ENCODE results near the gene CAMK2B. TPM values are rescaled to one million over a fixed set of nuclear protein-coding genes. Genes with fewer than 3 reads are reported as not detected.
A peak's percentile ranks its signal among the peaks of the same experiment; 100 is the strongest.

Gene CAMK2B
- polyA plus RNA-seq, 3 donors = 0.13 TPM; not detected in 2

GRCh38 chr7:44213877-44214388, 111.5 kb downstream of the CAMK2B start:
- Histone ChIP-seq H3K36me3 (replicated peaks in 1 of 2; ENCODE audit: control insufficient read depth in 1 of 2, insufficient read depth in 2 of 2, low read length in 2 of 2) (peaks cover 48 to 58% of the 10 kb centered on the region in 2 donors), H3K27me3 (ENCODE audit: control insufficient read depth in 2 of 2, insufficient read depth in 2 of 2, low read length in 2 of 2) (no peaks in the 10 kb centered on the region), H3K9me3 (replicated peaks in 1 of 2; ENCODE audit: control insufficient read depth in 1 of 2, insufficient read depth in 1 of 2, low read length in 2 of 2) (no peaks in the 10 kb centered on the region), H2AFZ (ENCODE audit: insufficient read depth, low read depth, low read length, poor library complexity, severe bottlenecking) (no peak overlapping the region), H3K79me2 (ENCODE audit: insufficient read depth, low read length) (no peaks in the 10 kb centered on the region), H3K4me1 (ENCODE audit: control insufficient read depth in 1 of 2, insufficient read depth in 2 of 2, low read length in 2 of 2) (no peaks in the 10 kb centered on the region), H3K4me3 (replicated peaks in 1 of 3; ENCODE audit: low read depth in 2 of 3, low read length in 3 of 3) (no peak overlapping the region), H3K4me2 (replicated peaks; ENCODE audit: extremely low read depth, low read length, poor library complexity, severe bottlenecking) (no peak overlapping the region), H3K27ac (ENCODE audit: low read depth in 1 of 2, low read length in 2 of 2) (peak overlapping the region in 1 of 2 donors; percentile 41), H4K20me1 (ENCODE audit: insufficient read depth, low read length) (no peaks in the 10 kb centered on the region), H3K9ac (ENCODE audit: insufficient read depth, low read length, poor library complexity, severe bottlenecking) (no peak overlapping the region)
- intact Hi-C loops (cut with micrococcal nuclease) = no loop called here
- Mint-ChIP-seq H3K4me1 (peaks cover 5% of the 10 kb centered on the region), H3K27ac (peak overlapping the region in 4 of 7 donors; percentile 3 to 69 (median 47)), H3K36me3 (peaks cover 47 to 57% of the 10 kb centered on the region in 2 donors), H3K4me3 (no peak overlapping the region), H3K9me3 (no peaks in the 10 kb centered on the region), H3K27me3 (ENCODE audit: low read depth in 3 of 3) (peaks cover 0 to 4% (median 2%) of the 10 kb centered on the region in 3 donors)
- TF ChIP-seq CTCF (IDR thresholded peaks at IDR 0.05) = no peak
- DNase-seq = no peak
- 80% methylated on average over 1 of the region's 9 CpGs for WGBS (ENCODE audit: insufficient coverage)

- H4K20me1 ChIP-seq (ENCODE audit: insufficient read depth, low read length) = no peaks in the 10 kb centered on the region
- H3K27ac ChIP-seq (ENCODE audit: low read depth in 1 of 2, low read length in 2 of 2) = peak overlapping the region in 1 of 2 donors; percentile 41
- no peaks in the 10 kb centered on the region for H3K27me3 ChIP-seq (ENCODE audit: control insufficient read depth in 2 of 2, insufficient read depth in 2 of 2, low read length in 2 of 2)
- no peak overlapping the region for H3K4me3 ChIP-seq (replicated peaks in 1 of 3; ENCODE audit: low read depth in 2 of 3, low read length in 3 of 3)
- no peak overlapping the region for H3K4me2 ChIP-seq (replicated peaks; ENCODE audit: extremely low read depth, low read length, poor library complexity, severe bottlenecking)
- Mint-ChIP-seq H3K27me3 (ENCODE audit: low read depth in 3 of 3) (peaks cover 0 to 4% (median 2%) of the 10 kb centered on the region in 3 donors), H3K27ac (peak overlapping the region in 3 of 7 donors; percentile 3 to 43 (median 35)), H3K36me3 (peaks cover 53 to 63% of the 10 kb centered on the region in 2 donors), H3K9me3 (no peaks in the 10 kb centered on the region), H3K4me3 (no peak overlapping the region), H3K4me1 (peaks cover 5% of the 10 kb centered on the region)
- no peaks in the 10 kb centered on the region for H3K9me3 ChIP-seq (replicated peaks in 1 of 2; ENCODE audit: control insufficient read depth in 1 of 2, insufficient read depth in 1 of 2, low read length in 2 of 2)
- TF ChIP-seq CTCF (IDR thresholded peaks at IDR 0.05) = no peak
- H3K36me3 ChIP-seq (replicated peaks in 1 of 2; ENCODE audit: control insufficient read depth in 1 of 2, insufficient read depth in 2 of 2, low read length in 2 of 2) = peaks cover 54 to 64% of the 10 kb centered on the region in 2 donors
- intact Hi-C loops (cut with micrococcal nuclease) = no loop called here
- 90% methylated on average over 2 of the region's 3 CpGs for WGBS (ENCODE audit: insufficient coverage)
- H3K9ac ChIP-seq (ENCODE audit: insufficient read depth, low read length, poor library complexity, severe bottlenecking) = no peak overlapping the region
- no peaks in the 10 kb centered on the region for H3K79me2 ChIP-seq (ENCODE audit: insufficient read depth, low read length)
- no peak for DNase-seq
- H2AFZ ChIP-seq (ENCODE audit: insufficient read depth, low read depth, low read length, poor library complexity, severe bottlenecking) = no peak overlapping the region
- no peaks in the 10 kb centered on the region for H3K4me1 ChIP-seq (ENCODE audit: control insufficient read depth in 1 of 2, insufficient read depth in 2 of 2, low read length in 2 of 2)
These were observed 112.1 kb downstream of the CAMK2B start for GRCh38 chr7:44213206-44213876.

Measured in CD14-positive monocyte (primary cell).